Measurements from ENCODE around the gene HP1BP3. TPM values are rescaled to one million over a fixed set of nuclear protein-coding genes. Genes with fewer than 3 reads are reported as not detected.

Gene HP1BP3, protein sequence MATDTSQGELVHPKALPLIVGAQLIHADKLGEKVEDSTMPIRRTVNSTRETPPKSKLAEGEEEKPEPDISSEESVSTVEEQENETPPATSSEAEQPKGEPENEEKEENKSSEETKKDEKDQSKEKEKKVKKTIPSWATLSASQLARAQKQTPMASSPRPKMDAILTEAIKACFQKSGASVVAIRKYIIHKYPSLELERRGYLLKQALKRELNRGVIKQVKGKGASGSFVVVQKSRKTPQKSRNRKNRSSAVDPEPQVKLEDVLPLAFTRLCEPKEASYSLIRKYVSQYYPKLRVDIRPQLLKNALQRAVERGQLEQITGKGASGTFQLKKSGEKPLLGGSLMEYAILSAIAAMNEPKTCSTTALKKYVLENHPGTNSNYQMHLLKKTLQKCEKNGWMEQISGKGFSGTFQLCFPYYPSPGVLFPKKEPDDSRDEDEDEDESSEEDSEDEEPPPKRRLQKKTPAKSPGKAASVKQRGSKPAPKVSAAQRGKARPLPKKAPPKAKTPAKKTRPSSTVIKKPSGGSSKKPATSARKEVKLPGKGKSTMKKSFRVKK
- 104 to 163 TPM (median 119 TPM) in 5 replicates for total RNA-seq (2022; extraction: Qiagen RNA extraction; ENCODE audit: low read depth)

DNA sequence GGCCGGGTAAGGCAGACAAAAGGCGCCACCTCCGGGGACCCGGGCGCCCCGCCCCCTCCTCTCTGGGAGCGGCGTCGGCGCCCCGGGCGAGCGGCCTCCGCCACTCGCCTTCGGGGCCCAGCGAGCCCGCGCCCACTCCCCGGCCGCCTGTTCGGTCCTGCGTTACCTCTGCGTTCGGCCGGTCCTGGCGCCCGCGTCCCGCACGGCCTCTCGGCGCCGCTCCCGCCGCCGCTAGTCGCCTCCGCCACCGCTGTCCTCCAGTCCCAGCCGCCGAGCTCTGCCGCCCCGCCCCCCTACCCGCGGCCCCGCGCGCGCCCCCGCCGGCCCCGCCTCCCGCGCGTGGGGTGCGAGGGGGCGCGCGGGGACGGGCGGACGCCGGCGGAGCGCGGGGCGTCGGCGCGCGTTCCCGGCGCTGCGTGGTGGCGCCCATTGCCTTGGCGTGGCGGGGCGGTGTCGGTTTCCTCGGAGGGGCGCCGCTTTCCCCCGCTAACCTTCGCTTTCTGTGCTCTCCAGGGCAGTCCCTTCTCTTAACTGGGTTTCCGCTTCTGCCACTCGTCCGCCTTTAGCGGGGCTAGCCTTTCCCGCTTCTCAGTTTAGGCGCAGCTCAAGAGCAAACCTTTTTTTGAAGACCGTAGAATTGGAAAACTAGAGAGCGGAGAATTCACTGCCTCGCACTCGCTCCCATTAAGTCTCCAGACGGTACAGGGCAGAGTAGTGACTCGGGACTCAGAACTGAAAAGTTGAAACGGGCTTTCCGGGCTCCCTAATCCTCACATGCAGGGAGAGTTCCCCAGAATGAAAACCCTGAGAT is at the start of gene HP1BP3:
Gene HP1BP3, minus strand, starts transcription at position 279 of the 811 bp plus-strand sequence. CDS start 6,867 bp downstream, outside the sequence.

DNA sequence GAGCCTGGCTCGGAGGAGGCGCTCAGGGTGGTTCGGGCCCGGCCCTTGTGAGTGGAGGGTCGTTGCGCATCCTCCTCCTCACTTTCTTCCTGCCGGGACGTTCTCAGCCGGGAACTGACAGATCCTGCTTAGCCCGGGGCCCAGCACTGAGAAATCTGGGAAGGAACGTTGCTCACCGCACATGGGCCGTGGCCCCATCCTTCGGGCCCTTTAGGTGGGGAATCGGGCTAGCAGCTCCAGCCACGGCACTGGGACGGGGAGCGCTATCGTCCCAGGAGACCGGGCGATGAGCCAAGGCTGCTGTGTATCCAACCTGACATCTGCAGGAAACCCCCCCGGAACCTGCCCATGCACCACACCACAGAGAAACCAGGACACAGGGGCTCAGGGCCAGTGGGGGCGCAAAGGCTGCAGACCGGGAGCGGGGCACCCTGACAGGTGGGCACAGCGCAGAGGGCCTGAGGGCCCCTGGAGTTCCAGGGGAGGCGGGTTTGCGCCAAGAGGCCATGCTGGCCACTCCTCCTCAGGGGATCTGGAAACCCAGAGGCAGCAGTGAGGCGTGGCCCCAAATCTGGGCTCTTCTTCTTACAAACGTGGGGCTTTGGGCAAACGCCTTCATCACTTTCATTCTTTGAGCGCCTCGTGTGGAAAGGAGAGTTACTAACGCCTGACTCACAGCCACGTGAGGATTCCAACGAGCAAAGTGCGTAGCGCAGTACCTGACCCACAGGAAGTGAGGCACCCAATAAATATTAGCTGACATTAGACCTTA is 54.3 kb downstream of the HP1BP3 start, which contains the start of gene SH2D5:
Gene SH2D5, minus strand, starts transcription at position 116 of the 772 bp plus-strand sequence. CDS start 4,659 bp downstream, outside the sequence.

GRCh38 chr1:20717452-20718342 is 69.4 kb downstream of the HP1BP3 start, which contains the start of gene KIF17:
Gene KIF17 (minus strand): TSS chr1:20718007. CDS start chr1:20717706, 301 bp downstream.

Other genes starting within 250 kb of the HP1BP3 start
- 2.3 to 6.5 TPM (median 4.9 TPM) in 5 replicates for gene FAM43B, start 234.7 kb downstream of the HP1BP3 start, total RNA-seq (2022; extraction: Qiagen RNA extraction; ENCODE audit: low read depth)
- 29.6 to 46.1 TPM (median 35.1 TPM) in 5 replicates for gene CDA, start 198.2 kb downstream of the HP1BP3 start, total RNA-seq (2022; extraction: Qiagen RNA extraction; ENCODE audit: low read depth)
- 21.9 to 42.7 TPM (median 37.3 TPM) in 5 replicates for gene PINK1, start 153.8 kb downstream of the HP1BP3 start, total RNA-seq (2022; extraction: Qiagen RNA extraction; ENCODE audit: low read depth)
- 159 to 213 TPM (median 204 TPM) in 5 replicates for gene DDOST, start 125.9 kb downstream of the HP1BP3 start, total RNA-seq (2022; extraction: Qiagen RNA extraction; ENCODE audit: low read depth)
- 1.4 to 2.5 TPM (median 2.0 TPM) in 5 replicates for gene KIF17, start 69.3 kb downstream of the HP1BP3 start, total RNA-seq (2022; extraction: Qiagen RNA extraction; ENCODE audit: low read depth)
- 12.2 to 17.6 TPM (median 14.5 TPM) in 5 replicates for gene SH2D5, start 54.6 kb downstream of the HP1BP3 start, total RNA-seq (2022; extraction: Qiagen RNA extraction; ENCODE audit: low read depth)